ENCODE measurements around the gene KAZN. TPM values are rescaled to one million over a fixed set of nuclear protein-coding genes. Genes with fewer than 3 reads are reported as not detected.

KAZN gene
- total RNA-seq, 1 experiment from 2014 or later: 2.4 TPM

GRCh38 chr1:15150376-15150775 lies 551.9 kb downstream of the KAZN start:
- no peaks in the 10 kb centered on the region for H3K27me3 ChIP-seq (replicated peaks; ENCODE audit: control insufficient read depth, insufficient read depth, low read length)
- H3K4me3 ChIP-seq (ENCODE audit: low read depth, low read length): no peak overlapping the region
- DNase-seq: no peak
- Mint-ChIP-seq H3K4me3 (ENCODE audit: unreplicated experiment) (peak overlapping the region; percentile 23), H3K36me3 (ENCODE audit: insufficient read depth, unreplicated experiment) (peaks cover 4% of the 10 kb centered on the region), H3K9me3 (ENCODE audit: unreplicated experiment) (no peaks in the 10 kb centered on the region), H3K4me1 (ENCODE audit: low read depth, unreplicated experiment) (peaks cover 18% of the 10 kb centered on the region), H3K27me3 (ENCODE audit: insufficient read depth, unreplicated experiment) (no peaks in the 10 kb centered on the region), H3K27ac (ENCODE audit: unreplicated experiment) (no peak overlapping the region)
- BruUV-seq (replicated peaks): no TSS peak
- intact Hi-C loops (cut with micrococcal nuclease; ENCODE audit: unreplicated experiment): no loop called here
- ChIA-PET CTCF (interaction anchor here (1.6 to 4.2 kb wide), 2 partner anchors 22 to 122 kb away, joined by 7 to 21 read pairs; no protein-coding TSS in a partner anchor), POLR2A (no interaction called here)
- no peak for TF ChIP-seq CTCF (IDR thresholded peaks at IDR 0.05; ENCODE audit: insufficient read depth in 1 of 2, low read depth in 1 of 2, low read length in 1 of 2, severe bottlenecking in 1 of 2, unreplicated experiment in 1 of 2)
- H3K36me3 ChIP-seq (ENCODE audit: control insufficient read depth, insufficient read depth, low read length): no peaks in the 10 kb centered on the region
- H3K9me3 ChIP-seq: no peaks in the 10 kb centered on the region
- H3K4me1 ChIP-seq: peaks cover 20% of the 10 kb centered on the region

- no peaks in the 10 kb centered on the region for H3K9me3 Mint-ChIP-seq (ENCODE audit: unreplicated experiment)
- no TSS peak for BruUV-seq (replicated peaks)
Observed at GRCh38 chr1:15151377-15151806, 552.9 kb downstream of the KAZN start.

GRCh38 chr1:15151871-15152270 lies 553.4 kb downstream of the KAZN start:
- Mint-ChIP-seq H3K4me3 (ENCODE audit: unreplicated experiment) (peak overlapping the region; percentile 87), H3K27me3 (ENCODE audit: insufficient read depth, unreplicated experiment) (no peaks in the 10 kb centered on the region), H3K27ac (ENCODE audit: unreplicated experiment) (no peak overlapping the region), H3K4me1 (ENCODE audit: low read depth, unreplicated experiment) (peaks cover 15% of the 10 kb centered on the region), H3K36me3 (ENCODE audit: insufficient read depth, unreplicated experiment) (peaks cover 9% of the 10 kb centered on the region), H3K9me3 (ENCODE audit: unreplicated experiment) (no peaks in the 10 kb centered on the region)
- H3K27me3 ChIP-seq (replicated peaks; ENCODE audit: control insufficient read depth, insufficient read depth, low read length): no peaks in the 10 kb centered on the region
- H3K36me3 ChIP-seq (ENCODE audit: control insufficient read depth, insufficient read depth, low read length): no peaks in the 10 kb centered on the region
- peaks cover 29% of the 10 kb centered on the region for H3K4me1 ChIP-seq
- intact Hi-C loops (cut with micrococcal nuclease; ENCODE audit: unreplicated experiment): loop anchor here (1.0 to 2.0 kb wide), 6 partner anchors 13 to 120 kb away; no protein-coding TSS in a partner anchor
- H3K4me3 ChIP-seq (ENCODE audit: low read depth, low read length): peak overlapping the region; percentile 71
- BruUV-seq (replicated peaks): no TSS peak
- ChIA-PET CTCF (interaction anchor here (1.2 to 4.2 kb wide), 6 partner anchors 12 to 153 kb away, joined by 3 to 24 read pairs (median 10); no protein-coding TSS in a partner anchor), POLR2A (interaction anchor here (0.6 to 2.0 kb wide), 4 partner anchors 12 to 174 kb away, joined by 4 read pairs; no protein-coding TSS in a partner anchor)
- no peaks in the 10 kb centered on the region for H3K9me3 ChIP-seq
- TF ChIP-seq CTCF (IDR thresholded peaks at IDR 0.05; ENCODE audit: insufficient read depth in 1 of 2, low read depth in 1 of 2, low read length in 1 of 2, severe bottlenecking in 1 of 2, unreplicated experiment in 1 of 2): no peak
- no peak for DNase-seq

More at GRCh38 chr1:15151377-15151806, 552.9 kb downstream of the KAZN start:
- Histone ChIP-seq H3K4me1 (peaks cover 24% of the 10 kb centered on the region), H3K9me3 (no peaks in the 10 kb centered on the region), H3K27me3 (replicated peaks; ENCODE audit: control insufficient read depth, insufficient read depth, low read length) (no peaks in the 10 kb centered on the region), H3K4me3 (ENCODE audit: low read depth, low read length) (peak overlapping the region; percentile 71), H3K36me3 (ENCODE audit: control insufficient read depth, insufficient read depth, low read length) (no peaks in the 10 kb centered on the region)
- intact Hi-C loops (cut with micrococcal nuclease; ENCODE audit: unreplicated experiment): no loop called here
- Mint-ChIP-seq H3K27me3 (ENCODE audit: insufficient read depth, unreplicated experiment) (no peaks in the 10 kb centered on the region), H3K4me3 (ENCODE audit: unreplicated experiment) (peak overlapping the region; percentile 42), H3K4me1 (ENCODE audit: low read depth, unreplicated experiment) (peaks cover 16% of the 10 kb centered on the region), H3K36me3 (ENCODE audit: insufficient read depth, unreplicated experiment) (peaks cover 9% of the 10 kb centered on the region), H3K27ac (ENCODE audit: unreplicated experiment) (no peak overlapping the region)
- ChIA-PET POLR2A (interaction anchor here (0.6 to 2.0 kb wide), 6 partner anchors 11 to 696 kb away, joined by 3 to 7 read pairs (median 4); partner anchors contain the start of gene SPEN), CTCF (interaction anchor here (1.2 to 4.2 kb wide), 5 partner anchors 11 to 154 kb away, joined by 3 to 24 read pairs (median 7); no protein-coding TSS in a partner anchor)
- DNase-seq: peak; percentile 41 to 67
- no peak for TF ChIP-seq CTCF (IDR thresholded peaks at IDR 0.05; ENCODE audit: insufficient read depth in 1 of 2, low read depth in 1 of 2, low read length in 1 of 2, severe bottlenecking in 1 of 2, unreplicated experiment in 1 of 2)

Data from Caco-2 (cell line).